PC-9 (cell line): ENCODE measurements around the gene CCBE1.

ENCODE experiments used
- EZH2 ChIP-seq: fragments of 200-600 bp; sonication (generic); IDR thresholded peaks from 2 replicates; pipeline ENCODE4 v1.8.0; 2017; ENCODE audit warnings: antibody characterized with exemption, low read depth
- TF ChIP-seq, protein P1 (sequence below): fragments of 200-600 bp; sonication (generic); conservative IDR thresholded peaks from 2 replicates; pipeline ENCODE4 v1.6.1; 2017; ENCODE audit warnings: mixed run types, antibody characterized with exemption, mild to moderate bottlenecking, moderate library complexity

DNA sequence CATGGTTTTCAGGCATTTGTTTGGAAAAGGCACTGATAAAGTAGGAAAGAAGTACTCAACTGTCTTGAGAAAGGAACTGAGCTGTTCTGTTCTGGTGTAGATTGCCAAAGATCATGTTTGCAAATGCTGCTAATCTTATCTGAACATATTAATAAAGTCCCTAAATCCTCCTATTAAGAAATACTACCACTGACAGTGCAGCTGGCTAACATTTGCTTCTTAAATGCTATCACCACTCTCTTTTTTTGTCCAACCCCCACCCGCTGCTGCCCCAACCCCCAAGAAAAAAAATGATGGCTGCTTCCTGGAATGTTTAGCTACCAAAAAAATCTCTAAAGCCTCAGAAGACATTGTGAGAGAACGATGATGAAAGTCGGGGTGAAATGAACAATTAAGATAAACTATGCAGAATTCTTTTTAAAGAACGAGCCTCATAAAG, 130.7 kb downstream of the CCBE1 start:
- TF ChIP-seq, protein P1, sequence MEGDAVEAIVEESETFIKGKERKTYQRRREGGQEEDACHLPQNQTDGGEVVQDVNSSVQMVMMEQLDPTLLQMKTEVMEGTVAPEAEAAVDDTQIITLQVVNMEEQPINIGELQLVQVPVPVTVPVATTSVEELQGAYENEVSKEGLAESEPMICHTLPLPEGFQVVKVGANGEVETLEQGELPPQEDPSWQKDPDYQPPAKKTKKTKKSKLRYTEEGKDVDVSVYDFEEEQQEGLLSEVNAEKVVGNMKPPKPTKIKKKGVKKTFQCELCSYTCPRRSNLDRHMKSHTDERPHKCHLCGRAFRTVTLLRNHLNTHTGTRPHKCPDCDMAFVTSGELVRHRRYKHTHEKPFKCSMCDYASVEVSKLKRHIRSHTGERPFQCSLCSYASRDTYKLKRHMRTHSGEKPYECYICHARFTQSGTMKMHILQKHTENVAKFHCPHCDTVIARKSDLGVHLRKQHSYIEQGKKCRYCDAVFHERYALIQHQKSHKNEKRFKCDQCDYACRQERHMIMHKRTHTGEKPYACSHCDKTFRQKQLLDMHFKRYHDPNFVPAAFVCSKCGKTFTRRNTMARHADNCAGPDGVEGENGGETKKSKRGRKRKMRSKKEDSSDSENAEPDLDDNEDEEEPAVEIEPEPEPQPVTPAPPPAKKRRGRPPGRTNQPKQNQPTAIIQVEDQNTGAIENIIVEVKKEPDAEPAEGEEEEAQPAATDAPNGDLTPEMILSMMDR, result no peak
- no peak for TF ChIP-seq EZH2
